B cell (primary cell): ENCODE measurements around the gene TFCP2L1. TPM values are rescaled to one million over a fixed set of nuclear protein-coding genes. Genes with fewer than 3 reads are reported as not detected.

Experiments
- ATAC-seq: fragments of 200-7000 bp; cut with Tn5 transposase; one replicate; pipeline ENCODE4 v1.10.0; 2021; ENCODE audit warnings: low read depth, mild to moderate bottlenecking, moderate number of reproducible peaks, moderate library complexity
- CTCF ChIA-PET: fragments of 350-600 bp; sonication (Branson Sonifier 250); formaldehyde crosslinking; loops from one replicate; lab custom pipeline; 2021; ENCODE audit warnings: antibody characterized with exemption, inconsistent platforms; lab: Charles Lee
- POLR2A ChIA-PET: fragments of 350-600 bp; sonication (Branson Sonifier 250); formaldehyde crosslinking; loops from one replicate; lab custom pipeline; 2021; ENCODE audit warnings: antibody characterized with exemption; lab: Charles Lee
- DNase-seq: peaks from one replicate; pipeline ENCODE4 v3.0.0; 2013
- H2AFZ ChIP-seq: 2 replicates; pipeline ENCODE4 v1.6.1; 2012; ENCODE audit warnings: mild to moderate bottlenecking, low read depth, low read length; ENCODE audit not compliant: insufficient read depth, poor library complexity, severe bottlenecking
- H3K27ac ChIP-seq, 2 donors: 1 replicate in 1 of 2; 2 replicates in 1 of 2; pipeline ENCODE4 v1.5.1; 2012 to 2013; ENCODE audit warnings: low read length in 2 of 2, mild to moderate bottlenecking in 2 of 2, moderate library complexity in 1 of 2
- H3K27me3 ChIP-seq, 4 experiments: fragments of 200-600 bp in 1 of 4; sonication (generic) in 1 of 4; replicated peaks in 1 of 4; 1 replicate in 2 of 4; 2 replicates in 2 of 4; pipeline versions ENCODE4 v1.6.1 to v1.7.0; 2013 to 2016; ENCODE audit warnings: low read length in 3 of 4, mild to moderate bottlenecking in 2 of 4, mixed read lengths in 1 of 4, moderate library complexity in 1 of 4; ENCODE audit not compliant: insufficient read depth in 4 of 4, control insufficient read depth in 3 of 4; ENCODE audit errors: control extremely low read depth in 1 of 4
- H3K36me3 ChIP-seq, 2 experiments: replicated peaks in 1 of 2; 1 replicate in 1 of 2; 2 replicates in 1 of 2; pipeline versions ENCODE4 v1.6.1 to v1.7.1; 2013; ENCODE audit warnings: low read length in 1 of 2; ENCODE audit not compliant: insufficient read depth in 2 of 2, control insufficient read depth in 1 of 2; ENCODE audit errors: control extremely low read depth in 1 of 2, extremely low read depth in 1 of 2
- H3K4me1 ChIP-seq, 2 donors: fragments of 200-600 bp in 1 of 2; sonication (generic) in 1 of 2; 1 replicate in 1 of 2; 2 replicates in 1 of 2; pipeline versions ENCODE4 v1.5.1 to v1.6.1; 2013 to 2017; ENCODE audit warnings: low read length in 2 of 2; ENCODE audit not compliant: control insufficient read depth in 2 of 2, insufficient read depth in 2 of 2
- H3K4me2 ChIP-seq: replicated peaks from 2 replicates; pipeline ENCODE3; 2012; ENCODE audit warnings: mild to moderate bottlenecking, low read depth, low read length; ENCODE audit not compliant: poor library complexity, severe bottlenecking
- H3K4me3 ChIP-seq, 5 experiments: fragments of 200-600 bp in 1 of 5; sonication (generic) in 1 of 5; 1 replicate in 3 of 5; 2 replicates in 2 of 5; pipeline versions ENCODE4 v1.5.1 to v1.7.0; 2011 to 2016; ENCODE audit warnings: low read length in 4 of 5, mild to moderate bottlenecking in 4 of 5, low read depth in 2 of 5, control low read depth in 1 of 5, moderate library complexity in 1 of 5; ENCODE audit not compliant: insufficient read depth in 1 of 5; ENCODE audit errors: control extremely low read depth in 1 of 5, extremely low read depth in 1 of 5
- H3K79me2 ChIP-seq: fragments of 200-600 bp; sonication (generic); one replicate; pipeline ENCODE4 v1.6.0; 2016; ENCODE audit warnings: low read length; ENCODE audit not compliant: control insufficient read depth, insufficient read depth
- H3K9ac ChIP-seq: fragments of 200-600 bp; sonication (generic); 2 replicates; pipeline ENCODE4 v1.6.1; 2017; ENCODE audit warnings: mild to moderate bottlenecking, low read length, moderate library complexity
- H3K9me3 ChIP-seq, 3 donors: one replicate each; pipeline versions ENCODE4 v1.6.1 to v1.7.1; 2013; ENCODE audit warnings: low read length in 2 of 3; ENCODE audit not compliant: control insufficient read depth in 2 of 3, insufficient read depth in 1 of 3; ENCODE audit errors: control extremely low read depth in 1 of 3
- H4K20me1 ChIP-seq: 2 replicates; pipeline ENCODE4 v1.6.0; 2012; ENCODE audit warnings: mild to moderate bottlenecking, low read length; ENCODE audit not compliant: insufficient read depth, control insufficient read depth, poor library complexity, severe bottlenecking
- H3K27ac Mint-ChIP-seq: one replicate; pipeline ENCODE4 v1.8.0; 2021; ENCODE audit warnings: mixed read lengths
- H3K27me3 Mint-ChIP-seq: one replicate; pipeline ENCODE4 v1.8.0; 2021; ENCODE audit warnings: mixed read lengths
- H3K4me1 Mint-ChIP-seq: one replicate; pipeline ENCODE4 v1.8.0; 2021; ENCODE audit warnings: mixed read lengths
- H3K4me3 Mint-ChIP-seq: one replicate; pipeline ENCODE4 v1.8.0; 2021; ENCODE audit warnings: mixed read lengths
- H3K9me3 Mint-ChIP-seq: one replicate; pipeline ENCODE4 v1.8.0; 2022; ENCODE audit warnings: mixed read lengths; ENCODE audit not compliant: insufficient read depth
- CTCF ChIP-seq: fragments of 200-600 bp; IDR thresholded peaks from one replicate; pipeline ENCODE4 v1.8.0; 2022; ENCODE audit warnings: antibody characterized with exemption, mild to moderate bottlenecking
- EZH2 ChIP-seq: IDR thresholded peaks from 2 replicates; pipeline ENCODE4 v1.6.1; 2012; ENCODE audit warnings: borderline replicate concordance, low read depth, mild to moderate bottlenecking, moderate library complexity, low read length; ENCODE audit not compliant: insufficient read depth, poor library complexity, severe bottlenecking
- whole genome bisulfite sequencing: methylation state at CpG from one replicate; pipeline ENCODE4 v1.1.5; 2013; ENCODE audit warnings: missing lambda C conversion rate; ENCODE audit not compliant: insufficient coverage; 5-methylcytosine and 5-hydroxymethylcytosine counted together
- intact Hi-C: fragments of 100-400 bp; cut with micrococcal nuclease; formaldehyde crosslinking; loops from one replicate; pipeline ENCODE4 v1.10.0; 2022
- polyA plus RNA-seq: library from polyadenylated mRNA; depleted of rRNA; stranded (reverse); fragments of >200 nt; gene quantifications from 2 replicates; pipeline ENCODE4 v1.2.3, GENCODE V29; 2012
- total RNA-seq, 2 donors: library from RNA; stranded (reverse); fragments of 120-200 nt in 1 of 2; gene quantifications; 1 replicate in 1 of 2; 2 replicates in 1 of 2; pipeline versions ENCODE4 v1.2.3 to v1.2.4, GENCODE V29; 2013 to 2022

The TFCP2L1 gene
- total and polyA plus RNA-seq, 2 donors (not counting 1 experiment from before 2014, with no cell fraction given) = 0.03 TPM; not detected in 1

DNA sequence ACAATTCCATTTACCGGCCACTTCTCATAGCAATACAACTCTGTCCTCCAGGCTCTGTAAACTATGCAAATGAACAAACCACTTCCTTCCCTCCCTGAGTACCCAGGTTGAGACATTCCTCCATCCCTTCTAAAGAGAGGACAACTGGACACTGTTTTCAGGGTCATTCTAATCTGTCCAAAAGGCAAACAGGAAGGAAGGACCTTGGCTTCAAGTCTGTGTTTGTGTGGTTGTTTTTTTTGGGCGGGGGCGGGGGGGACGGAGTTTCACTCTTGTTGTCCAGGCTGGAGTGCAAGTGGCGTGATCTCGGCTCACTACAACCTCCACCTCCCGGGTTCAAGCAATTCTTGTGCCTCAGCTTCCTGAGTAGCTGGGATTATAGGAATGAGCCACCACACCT, 3.3 kb downstream of the TFCP2L1 start:
- DNase-seq = no peak
- Histone ChIP-seq H3K4me2 (no peak overlapping the region), H4K20me1 (no peaks in the 10 kb centered on the region), H3K4me1 (peaks cover 5 to 6% of the 10 kb centered on the region in 2 donors), H3K79me2 (no peaks in the 10 kb centered on the region), H3K27me3 (peaks cover 0 to 22% (median 7%) of the 10 kb centered on the region in 4 experiments), H3K36me3 (no peaks in the 10 kb centered on the region), H3K9me3 (peaks cover 0 to 4% (median 0%) of the 10 kb centered on the region in 3 donors), H2AFZ (no peak overlapping the region), H3K27ac (no peak overlapping the region), H3K9ac (no peak overlapping the region), H3K4me3 (no peak overlapping the region)
- Mint-ChIP-seq H3K4me1 (peaks cover 13% of the 10 kb centered on the region), H3K27ac (no peak overlapping the region), H3K27me3 (peaks cover 47% of the 10 kb centered on the region), H3K9me3 (no peaks in the 10 kb centered on the region), H3K4me3 (no peak overlapping the region)
- POLR2A ChIA-PET = no interaction called here
- no peak for ATAC-seq
- CTCF ChIA-PET = no interaction called here
- intact Hi-C loops = no loop called here
- TF ChIP-seq EZH2 (no peak), CTCF (no peak)
- WGBS = 50% methylated on average over 1 of the region's 7 CpGs

DNA sequence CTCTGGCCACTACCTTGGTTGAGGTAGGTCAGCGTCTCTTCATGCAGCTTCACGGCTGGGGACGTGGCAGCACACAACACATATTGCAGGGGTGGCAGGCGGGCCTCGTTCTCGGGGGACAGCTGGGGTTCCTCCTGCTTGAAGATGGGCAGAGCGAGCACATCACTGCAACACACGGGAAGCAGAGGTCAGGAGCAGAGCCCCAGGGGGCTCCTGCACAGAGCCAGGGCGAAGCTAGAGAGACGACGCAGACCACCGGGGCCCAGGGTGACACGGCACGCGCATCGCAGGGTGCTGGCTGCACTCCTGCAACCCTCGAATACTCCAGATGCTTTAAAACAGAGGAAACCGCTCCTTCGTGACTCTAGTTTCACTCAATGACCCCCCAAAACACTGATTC, 3.9 kb downstream of the TFCP2L1 start:
- Histone ChIP-seq H3K27ac (no peak overlapping the region), H3K9ac (no peak overlapping the region), H3K9me3 (peaks cover 0 to 4% (median 0%) of the 10 kb centered on the region in 3 donors), H3K4me3 (no peak overlapping the region), H3K27me3 (peaks cover 0 to 18% (median 7%) of the 10 kb centered on the region in 4 experiments), H3K4me1 (peaks cover 5 to 6% of the 10 kb centered on the region in 2 donors), H3K79me2 (no peaks in the 10 kb centered on the region), H2AFZ (no peak overlapping the region), H4K20me1 (no peaks in the 10 kb centered on the region), H3K4me2 (no peak overlapping the region), H3K36me3 (no peaks in the 10 kb centered on the region)
- Mint-ChIP-seq H3K27me3 (peaks cover 42% of the 10 kb centered on the region), H3K9me3 (no peaks in the 10 kb centered on the region), H3K27ac (no peak overlapping the region), H3K4me1 (peaks cover 13% of the 10 kb centered on the region), H3K4me3 (no peak overlapping the region)
- intact Hi-C loops = no loop called here
- ChIA-PET CTCF (no interaction called here), POLR2A (no interaction called here)
- ATAC-seq (no peak), DNase-seq (no peak)
- WGBS = 90% methylated on average over 16 of the region's 19 CpGs
- TF ChIP-seq EZH2 (no peak), CTCF (no peak)
